ENCODE results near the gene HLA-DPA1.

HLA-DPA1 gene

DNA sequence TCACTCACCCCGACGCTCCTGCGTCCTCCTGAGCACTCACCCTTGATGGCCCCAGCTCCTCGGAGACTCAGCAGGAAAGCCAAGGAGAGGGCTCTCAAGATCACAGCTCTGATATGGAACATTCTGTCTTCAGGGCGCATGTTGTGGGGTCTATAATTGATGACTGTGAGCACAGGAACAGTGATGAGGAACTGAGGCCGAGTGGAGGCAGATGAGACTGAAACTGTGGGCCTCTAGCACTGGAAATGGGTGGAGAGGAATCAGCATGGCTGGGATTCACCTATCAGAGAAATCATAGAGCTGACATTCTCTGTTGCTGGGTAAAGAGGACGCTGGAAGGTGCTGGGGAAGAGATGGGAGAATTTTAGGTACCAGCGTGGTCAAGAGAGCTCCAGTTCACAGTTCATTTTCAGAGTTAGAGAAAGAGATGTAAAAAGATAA is at the start of gene HLA-DPA1:
HLA-DPA1 (minus strand) TSS at position 219 of the 441 bp plus-strand sequence.
- TF ChIP-seq, protein P1, sequence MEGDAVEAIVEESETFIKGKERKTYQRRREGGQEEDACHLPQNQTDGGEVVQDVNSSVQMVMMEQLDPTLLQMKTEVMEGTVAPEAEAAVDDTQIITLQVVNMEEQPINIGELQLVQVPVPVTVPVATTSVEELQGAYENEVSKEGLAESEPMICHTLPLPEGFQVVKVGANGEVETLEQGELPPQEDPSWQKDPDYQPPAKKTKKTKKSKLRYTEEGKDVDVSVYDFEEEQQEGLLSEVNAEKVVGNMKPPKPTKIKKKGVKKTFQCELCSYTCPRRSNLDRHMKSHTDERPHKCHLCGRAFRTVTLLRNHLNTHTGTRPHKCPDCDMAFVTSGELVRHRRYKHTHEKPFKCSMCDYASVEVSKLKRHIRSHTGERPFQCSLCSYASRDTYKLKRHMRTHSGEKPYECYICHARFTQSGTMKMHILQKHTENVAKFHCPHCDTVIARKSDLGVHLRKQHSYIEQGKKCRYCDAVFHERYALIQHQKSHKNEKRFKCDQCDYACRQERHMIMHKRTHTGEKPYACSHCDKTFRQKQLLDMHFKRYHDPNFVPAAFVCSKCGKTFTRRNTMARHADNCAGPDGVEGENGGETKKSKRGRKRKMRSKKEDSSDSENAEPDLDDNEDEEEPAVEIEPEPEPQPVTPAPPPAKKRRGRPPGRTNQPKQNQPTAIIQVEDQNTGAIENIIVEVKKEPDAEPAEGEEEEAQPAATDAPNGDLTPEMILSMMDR (IDR thresholded peaks at IDR 0.05; ENCODE audit: low read depth, low read length), result no peak
- DNase-seq (ENCODE audit: extremely low read depth, low read depth), result no peak

DNA sequence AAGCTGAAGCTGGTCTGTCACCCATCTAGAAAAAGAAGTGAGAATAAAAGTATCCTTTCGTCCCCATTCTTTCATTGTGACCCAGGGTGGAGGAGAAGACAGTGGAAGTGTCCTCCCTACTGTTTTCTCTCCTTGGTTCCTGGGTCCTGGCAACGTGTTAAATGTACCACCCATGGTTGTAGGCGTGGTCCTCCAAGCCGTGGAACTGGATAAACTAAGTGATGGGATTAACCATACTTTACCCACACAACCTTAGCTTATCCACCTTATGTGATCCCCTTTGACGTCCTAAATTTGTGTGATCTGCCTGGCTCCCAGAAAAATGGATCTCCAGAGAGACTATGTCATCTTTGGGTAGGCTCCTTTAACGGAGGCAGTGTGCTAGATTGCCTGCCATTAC is 49.7 kb upstream of the HLA-DPA1 start:
- no peak for DNase-seq (ENCODE audit: extremely low read depth, low read depth)
- TF ChIP-seq, protein P1 (IDR thresholded peaks at IDR 0.05; ENCODE audit: low read depth, low read length), result no peak

DNA sequence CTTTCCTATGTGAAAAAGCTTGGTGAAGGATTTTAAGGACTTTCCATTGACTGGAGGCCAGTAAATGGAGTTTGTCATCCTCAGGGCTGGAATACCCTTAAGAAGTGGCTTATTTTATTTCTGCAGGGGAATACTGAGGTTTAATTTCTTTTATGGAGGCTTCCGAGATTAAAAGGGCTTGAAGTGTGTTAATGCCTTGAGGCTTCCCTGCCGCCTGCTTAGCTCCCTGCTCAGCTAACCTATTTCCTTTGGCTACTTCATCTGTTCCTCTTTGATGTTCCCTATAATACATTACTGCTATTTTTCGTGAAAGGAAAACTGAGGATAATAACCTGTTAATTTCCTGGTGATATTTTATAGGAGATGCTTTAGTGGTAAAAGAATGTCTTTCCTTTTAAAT is 46.6 kb upstream of the HLA-DPA1 start:
- TF ChIP-seq, protein P1 (IDR thresholded peaks at IDR 0.05; ENCODE audit: low read depth, low read length), result no peak
- DNase-seq (ENCODE audit: extremely low read depth, low read depth), result no peak

DNA sequence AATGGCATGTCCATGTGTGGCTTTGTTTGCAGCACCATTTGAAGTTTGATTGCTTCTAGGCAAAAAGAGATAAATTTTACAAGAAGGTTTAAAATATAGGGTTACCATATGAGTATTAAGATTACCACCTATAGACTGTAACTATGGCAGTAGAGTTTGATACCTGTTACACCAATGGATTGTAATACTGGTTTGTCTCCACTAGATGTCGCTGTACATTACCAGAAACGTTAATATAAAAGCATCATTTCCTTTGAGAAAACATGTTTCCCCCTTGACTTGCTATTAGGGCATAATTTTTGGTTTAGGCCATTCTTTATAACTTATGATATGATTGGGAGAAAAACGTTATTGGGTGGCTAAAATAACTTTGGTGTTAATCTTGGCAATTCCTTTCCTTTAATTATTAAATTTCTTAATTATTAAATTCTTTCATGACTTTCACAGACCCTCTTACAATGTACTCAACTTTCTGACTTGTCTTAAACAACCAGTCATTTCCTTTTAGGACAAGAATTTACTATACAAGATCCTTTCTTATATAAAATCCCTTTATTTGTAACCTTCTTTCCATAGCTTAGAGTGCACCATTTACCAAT is 45.2 kb upstream of the HLA-DPA1 start:
- DNase-seq (ENCODE audit: extremely low read depth, low read depth), result peak; percentile 7

DNA sequence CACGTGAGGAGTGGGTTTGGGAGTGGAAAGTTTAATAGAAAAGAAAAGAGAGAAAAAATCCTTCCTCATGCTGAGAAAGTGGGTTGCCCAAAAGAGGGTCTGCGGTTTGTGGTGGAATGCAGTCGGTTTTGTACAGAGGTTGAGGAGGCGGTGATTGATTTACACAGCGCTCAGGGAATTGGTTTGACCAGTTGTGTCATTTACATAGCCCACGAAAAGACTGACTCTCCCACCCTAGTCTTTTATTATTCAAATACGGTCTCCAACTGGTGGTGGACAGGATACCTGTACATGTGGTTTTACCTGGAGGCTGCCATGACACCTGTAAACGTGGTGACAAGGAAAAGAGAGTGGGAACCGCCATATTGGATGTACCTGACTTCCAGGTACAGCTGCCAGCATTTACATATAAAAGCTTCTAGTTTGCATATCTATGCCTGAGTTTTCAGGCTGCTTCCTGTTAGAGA is 44.4 kb upstream of the HLA-DPA1 start:
- TF ChIP-seq, protein P1 (IDR thresholded peaks at IDR 0.05; ENCODE audit: low read depth, low read length), result no peak
- no peak for DNase-seq (ENCODE audit: extremely low read depth, low read depth)

More for the DNA sequence above, 45.2 kb upstream of the HLA-DPA1 start:
- TF ChIP-seq, protein P1 (IDR thresholded peaks at IDR 0.05; ENCODE audit: low read depth, low read length), result peak; percentile 61

DNA sequence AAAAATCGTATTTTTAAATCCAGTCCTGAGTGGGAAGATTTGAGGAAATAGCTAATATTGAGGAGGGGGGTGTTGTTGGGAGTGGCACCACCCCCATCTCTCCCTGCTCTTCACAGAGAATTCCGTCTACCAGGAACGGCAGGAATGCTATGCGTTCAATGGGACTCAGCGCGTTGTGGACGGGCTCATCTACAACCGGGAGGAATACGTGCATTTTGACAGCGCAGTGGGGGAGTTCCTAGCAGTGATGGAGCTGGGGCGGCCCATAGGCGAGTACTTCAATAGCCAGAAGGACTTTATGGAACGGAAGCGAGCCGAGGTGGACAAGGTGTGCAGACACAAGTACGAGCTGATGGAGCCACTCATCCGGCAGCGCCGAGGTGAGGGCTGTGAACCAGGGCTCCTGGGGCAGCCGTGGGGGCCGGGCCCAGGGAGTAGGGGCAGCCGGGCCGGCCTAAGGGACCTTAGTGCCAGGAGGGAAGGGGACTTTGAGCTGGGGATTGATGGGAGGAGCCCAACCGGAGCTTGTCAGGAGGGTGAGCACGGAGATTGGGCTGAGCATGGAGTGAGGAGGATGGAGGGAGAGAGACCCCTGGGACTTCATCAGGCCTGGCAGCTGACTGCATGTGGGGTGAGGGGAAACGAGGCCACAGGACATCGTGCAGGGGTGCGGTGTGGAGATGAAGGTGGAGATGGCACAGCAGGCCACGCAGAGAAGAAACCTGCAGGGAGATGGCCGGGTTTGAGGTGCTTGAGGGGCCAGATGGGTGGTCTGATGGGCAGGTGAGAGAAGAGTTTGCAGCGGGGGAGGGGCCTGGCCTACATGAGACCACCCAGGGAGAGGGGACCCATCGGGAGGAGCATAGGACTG is 43.6 kb upstream of the HLA-DPA1 start:
- DNase-seq (ENCODE audit: extremely low read depth, low read depth), result no peak
- TF ChIP-seq, protein P1 (IDR thresholded peaks at IDR 0.05; ENCODE audit: low read depth, low read length), result no peak

DNA sequence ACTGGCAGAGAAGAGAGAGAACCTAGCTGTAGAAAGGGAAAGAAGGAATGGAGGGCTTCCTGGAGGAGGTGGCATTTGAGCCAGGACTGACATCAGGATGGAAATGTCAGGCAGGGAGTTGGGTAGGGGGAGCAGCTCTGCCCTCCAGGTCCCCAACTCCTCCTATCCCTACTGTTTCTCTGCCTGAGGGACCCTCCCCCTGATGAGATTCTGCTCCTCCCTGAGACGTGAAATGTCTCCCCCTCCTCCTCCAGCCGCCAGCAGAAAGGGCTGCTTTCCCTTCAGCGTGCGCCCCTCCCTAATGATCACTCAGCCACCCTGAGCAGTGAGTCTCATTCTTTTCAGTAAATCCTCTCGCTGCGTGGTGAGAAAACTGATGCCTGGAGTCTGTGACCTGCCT is 43.0 kb upstream of the HLA-DPA1 start:
- no peak for DNase-seq (ENCODE audit: extremely low read depth, low read depth)

More for the DNA sequence above, 43.0 kb upstream of the HLA-DPA1 start:
- TF ChIP-seq, protein P1 (IDR thresholded peaks at IDR 0.05; ENCODE audit: low read depth, low read length), result no peak
